Memory B cell (primary cell): ENCODE measurements around the gene RABAC1.
"Not testable (repeated sequence)": the region's sequence is repeated elsewhere in the genome, so short reads cannot be mapped to it uniquely, and the experiment has no call there.

ENCODE experiments used
- ATAC-seq: fragments of 150-1000 bp; cut with Tn5 transposase; 2 replicates; pipeline ENCODE4 v1.10.0; 2021; ENCODE audit warnings: low read depth, mild to moderate bottlenecking, moderate library complexity
- DNase-seq, 2 donors: peaks; one replicate each; pipeline ENCODE4 v3.0.0; 2022; ENCODE audit warnings: low spot score in 2 of 2
- H3K27ac Mint-ChIP-seq: one replicate; pipeline ENCODE4 v1.8.0; 2022; ENCODE audit warnings: mild to moderate bottlenecking, moderate library complexity, mixed read lengths
- H3K27me3 Mint-ChIP-seq: one replicate; pipeline ENCODE4 v1.8.0; 2022; ENCODE audit warnings: mixed read lengths
- H3K36me3 Mint-ChIP-seq: one replicate; pipeline ENCODE4 v1.8.0; 2022; ENCODE audit warnings: mild to moderate bottlenecking, mixed read lengths
- H3K4me1 Mint-ChIP-seq: one replicate; pipeline ENCODE4 v1.8.0; 2022; ENCODE audit warnings: mixed read lengths
- H3K4me3 Mint-ChIP-seq: one replicate; pipeline ENCODE4 v1.8.0; 2022; ENCODE audit warnings: mild to moderate bottlenecking, moderate library complexity, mixed read lengths
- H3K9me3 Mint-ChIP-seq: one replicate; pipeline ENCODE4 v1.8.0; 2022; ENCODE audit warnings: mixed read lengths

Gene RABAC1

GRCh38 chr19:41945135-41945766, 13.9 kb downstream of the RABAC1 start:
- Mint-ChIP-seq H3K4me3 (peak overlapping the region; percentile 74), H3K27ac (peak overlapping the region; percentile 99), H3K4me1 (peaks cover 52% of the 10 kb centered on the region), H3K36me3 (no peaks in the 10 kb centered on the region), H3K9me3 (no peaks in the 10 kb centered on the region), H3K27me3 (no peaks in the 10 kb centered on the region)
- DNase-seq: peak; percentile 77 to 90
- ATAC-seq: peak; percentile 88

GRCh38 chr19:41944336-41944735, 14.8 kb downstream of the RABAC1 start:
- Mint-ChIP-seq H3K9me3 (no peaks in the 10 kb centered on the region), H3K27me3 (no peaks in the 10 kb centered on the region), H3K27ac (peak overlapping the region; percentile 99), H3K4me1 (peaks cover 52% of the 10 kb centered on the region), H3K36me3 (no peaks in the 10 kb centered on the region), H3K4me3 (peak overlapping the region; percentile 74)
- no peak for DNase-seq
- no peak for ATAC-seq

- Mint-ChIP-seq H3K9me3 (no peaks in the 10 kb centered on the region), H3K4me1 (peaks cover 47% of the 10 kb centered on the region), H3K4me3 (peak overlapping the region; percentile 87), H3K36me3 (no peaks in the 10 kb centered on the region), H3K27me3 (no peaks in the 10 kb centered on the region), H3K27ac (peak overlapping the region; percentile 93)
- ATAC-seq: no peak
- no peak for DNase-seq
Measured at GRCh38 chr19:41941410-41942202, 17.5 kb downstream of the RABAC1 start.

- Mint-ChIP-seq H3K27ac (peak overlapping the region; percentile 93), H3K4me1 (peaks cover 48% of the 10 kb centered on the region), H3K4me3 (peak overlapping the region; percentile 87), H3K27me3 (no peaks in the 10 kb centered on the region), H3K36me3 (no peaks in the 10 kb centered on the region), H3K9me3 (no peaks in the 10 kb centered on the region)
- ATAC-seq (no peak), DNase-seq (peak in 1 of 2 donors; percentile 47)
Measured at GRCh38 chr19:41940731-41941409, 18.3 kb downstream of the RABAC1 start.

- peak overlapping the region; percentile 93 for H3K27ac Mint-ChIP-seq
- H3K36me3 Mint-ChIP-seq: no peaks in the 10 kb centered on the region
- peaks cover 4% of the 10 kb centered on the region for H3K27me3 Mint-ChIP-seq
- peaks cover 47% of the 10 kb centered on the region for H3K4me1 Mint-ChIP-seq
- ATAC-seq (peak; percentile 43), DNase-seq (peak; percentile 43 to 71)
- peak overlapping the region; percentile 87 for H3K4me3 Mint-ChIP-seq
- H3K9me3 Mint-ChIP-seq: no peaks in the 10 kb centered on the region
Measured at GRCh38 chr19:41939861-41940730, 19.0 kb downstream of the RABAC1 start.

GRCh38 chr19:41939209-41939608, 19.9 kb downstream of the RABAC1 start:
- ATAC-seq, H3K4me3 Mint-ChIP-seq, DNase-seq, H3K36me3 Mint-ChIP-seq, H3K27me3 Mint-ChIP-seq, H3K9me3 Mint-ChIP-seq: not testable (repeated sequence)
- H3K4me1 Mint-ChIP-seq: peaks cover 47% of the 10 kb centered on the region
- H3K27ac Mint-ChIP-seq: peak overlapping the region; percentile 93

- peak overlapping the region; percentile 6 for H3K4me3 Mint-ChIP-seq
- DNase-seq: no peak
- H3K4me1 Mint-ChIP-seq: peaks cover 51% of the 10 kb centered on the region
- peaks cover 6% of the 10 kb centered on the region for H3K27me3 Mint-ChIP-seq
- peak overlapping the region; percentile 35 for H3K27ac Mint-ChIP-seq
- no peaks in the 10 kb centered on the region for H3K9me3 Mint-ChIP-seq
- H3K36me3 Mint-ChIP-seq: no peaks in the 10 kb centered on the region
- no peak for ATAC-seq
Measured at GRCh38 chr19:41937525-41938468, 21.3 kb downstream of the RABAC1 start.

- Mint-ChIP-seq H3K27ac (peak overlapping the region; percentile 71), H3K9me3 (no peaks in the 10 kb centered on the region), H3K4me1 (peaks cover 52% of the 10 kb centered on the region), H3K36me3 (no peaks in the 10 kb centered on the region), H3K4me3 (no peak overlapping the region), H3K27me3 (peaks cover 6% of the 10 kb centered on the region)
- ATAC-seq (no peak), DNase-seq (no peak)
Measured at GRCh38 chr19:41936961-41937360, 22.2 kb downstream of the RABAC1 start.

GRCh38 chr19:41936416-41936850, 22.7 kb downstream of the RABAC1 start:
- Mint-ChIP-seq H3K27ac (peak overlapping the region; percentile 71), H3K36me3 (no peaks in the 10 kb centered on the region), H3K9me3 (no peaks in the 10 kb centered on the region), H3K27me3 (peaks cover 6% of the 10 kb centered on the region), H3K4me1 (peaks cover 47% of the 10 kb centered on the region), H3K4me3 (no peak overlapping the region)
- DNase-seq (no peak), ATAC-seq (no peak)

GRCh38 chr19:41935760-41936415, 23.2 kb downstream of the RABAC1 start:
- no peak overlapping the region for H3K4me3 Mint-ChIP-seq
- peaks cover 6% of the 10 kb centered on the region for H3K27me3 Mint-ChIP-seq
- H3K36me3 Mint-ChIP-seq: no peaks in the 10 kb centered on the region
- H3K9me3 Mint-ChIP-seq: no peaks in the 10 kb centered on the region
- no peak for ATAC-seq
- DNase-seq: no peak
- H3K27ac Mint-ChIP-seq: peak overlapping the region; percentile 90
- H3K4me1 Mint-ChIP-seq: peaks cover 46% of the 10 kb centered on the region

GRCh38 chr19:41934849-41935374, 24.2 kb downstream of the RABAC1 start:
- Mint-ChIP-seq H3K9me3 (no peaks in the 10 kb centered on the region), H3K27ac (peak overlapping the region; percentile 90), H3K36me3 (no peaks in the 10 kb centered on the region), H3K27me3 (peaks cover 6% of the 10 kb centered on the region), H3K4me3 (peak overlapping the region; percentile 67), H3K4me1 (peaks cover 51% of the 10 kb centered on the region)
- ATAC-seq (peak; percentile 87), DNase-seq (peak; percentile 82 to 88)
